ENCODE data around the gene LRP1-AS.

The LRP1-AS gene

DNA sequence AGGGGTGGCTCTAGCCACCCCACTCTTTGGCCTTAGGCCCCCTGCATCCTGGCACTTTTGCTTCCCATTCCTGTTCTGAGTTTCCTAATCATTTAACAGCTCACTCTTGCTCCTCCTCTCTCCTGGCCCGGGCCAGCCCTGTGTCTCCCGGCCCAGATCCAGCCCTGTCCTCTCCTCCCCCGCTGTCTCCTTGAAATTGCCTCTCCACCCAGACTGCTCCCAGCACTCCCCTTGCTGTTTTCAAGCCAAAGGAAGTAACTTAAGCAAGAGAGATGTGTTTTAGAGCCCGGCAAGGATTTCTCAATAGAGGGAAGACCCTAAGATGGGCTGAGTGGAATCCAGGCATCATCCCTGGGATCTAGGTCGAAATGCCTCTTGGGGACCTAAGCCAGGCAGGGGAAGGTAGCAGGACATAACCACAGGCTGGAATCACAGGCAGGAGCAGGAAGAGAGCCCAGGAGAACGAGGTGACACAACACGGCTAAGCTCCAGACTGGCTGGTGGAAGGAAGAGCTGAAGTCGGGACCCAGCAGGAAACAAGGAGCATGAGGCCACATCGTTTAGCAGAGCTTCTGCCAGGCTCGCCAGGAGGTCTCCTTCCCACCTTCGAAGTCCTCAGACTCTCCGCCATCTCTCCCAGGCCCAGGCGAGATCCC is 2.0 kb upstream of the LRP1-AS start:
- Histone ChIP-seq H3K4me3 (ENCODE audit: low read depth in 1 of 2, low read length in 1 of 2) (no peak overlapping the region), H3K27ac (no peak overlapping the region)

DNA sequence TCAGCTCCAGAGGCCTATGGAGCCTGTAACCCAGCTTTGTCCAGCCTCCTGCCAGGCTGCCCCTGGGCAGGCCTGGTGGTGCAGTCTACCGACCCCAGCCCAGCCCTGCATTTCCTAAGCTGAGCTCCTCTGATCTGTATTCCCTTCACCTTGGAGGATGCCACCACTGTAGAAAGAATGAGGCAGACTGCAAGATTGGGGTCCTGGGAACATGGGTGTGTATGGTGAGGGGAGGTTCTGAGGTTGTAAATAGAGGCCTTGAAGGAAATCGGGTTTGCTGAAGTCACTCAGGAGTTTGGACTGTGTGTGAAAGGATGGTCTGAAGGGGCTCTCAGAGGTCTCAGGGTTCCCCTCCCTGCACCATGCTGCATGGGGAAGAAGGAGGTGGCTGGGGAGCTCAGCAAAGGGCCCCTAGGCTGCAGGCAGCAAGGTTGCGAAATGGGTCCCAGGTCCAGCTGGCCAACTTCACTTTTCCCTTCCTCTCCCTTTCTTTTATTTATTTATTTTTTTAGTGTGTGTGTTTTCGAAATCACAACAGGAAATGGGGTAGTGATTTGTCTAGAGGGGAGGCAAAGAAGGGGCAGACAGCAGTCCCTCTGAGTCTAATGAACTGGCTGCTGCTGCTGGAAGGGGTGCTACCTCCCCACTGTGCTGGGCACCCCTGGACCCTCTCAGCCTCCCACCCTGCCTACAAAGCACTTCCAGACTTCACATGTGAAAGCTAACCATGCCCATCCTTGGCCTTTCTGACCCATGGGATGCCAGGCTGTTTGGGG is 1.2 kb upstream of the LRP1-AS start:
- H3K36me3 ChIP-seq, result no peaks in the 10 kb centered on the region
- H3K4me1 ChIP-seq (ENCODE audit: control insufficient read depth in 1 of 2, insufficient read depth in 1 of 2, low read depth in 1 of 2, low read length in 1 of 2), result peaks cover 11 to 16% of the 10 kb centered on the region in 2 experiments
- no peaks in the 10 kb centered on the region for H3K9me3 ChIP-seq
- TF ChIP-seq, protein P1, sequence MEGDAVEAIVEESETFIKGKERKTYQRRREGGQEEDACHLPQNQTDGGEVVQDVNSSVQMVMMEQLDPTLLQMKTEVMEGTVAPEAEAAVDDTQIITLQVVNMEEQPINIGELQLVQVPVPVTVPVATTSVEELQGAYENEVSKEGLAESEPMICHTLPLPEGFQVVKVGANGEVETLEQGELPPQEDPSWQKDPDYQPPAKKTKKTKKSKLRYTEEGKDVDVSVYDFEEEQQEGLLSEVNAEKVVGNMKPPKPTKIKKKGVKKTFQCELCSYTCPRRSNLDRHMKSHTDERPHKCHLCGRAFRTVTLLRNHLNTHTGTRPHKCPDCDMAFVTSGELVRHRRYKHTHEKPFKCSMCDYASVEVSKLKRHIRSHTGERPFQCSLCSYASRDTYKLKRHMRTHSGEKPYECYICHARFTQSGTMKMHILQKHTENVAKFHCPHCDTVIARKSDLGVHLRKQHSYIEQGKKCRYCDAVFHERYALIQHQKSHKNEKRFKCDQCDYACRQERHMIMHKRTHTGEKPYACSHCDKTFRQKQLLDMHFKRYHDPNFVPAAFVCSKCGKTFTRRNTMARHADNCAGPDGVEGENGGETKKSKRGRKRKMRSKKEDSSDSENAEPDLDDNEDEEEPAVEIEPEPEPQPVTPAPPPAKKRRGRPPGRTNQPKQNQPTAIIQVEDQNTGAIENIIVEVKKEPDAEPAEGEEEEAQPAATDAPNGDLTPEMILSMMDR (IDR thresholded peaks at IDR 0.05), result no peak
- H3K4me3 ChIP-seq (ENCODE audit: low read depth in 1 of 2, low read length in 1 of 2), result no peak overlapping the region
- H3K27me3 ChIP-seq, result no peaks in the 10 kb centered on the region
- no peak overlapping the region for H3K27ac ChIP-seq

More for the DNA sequence above, 2.0 kb upstream of the LRP1-AS start:
- TF ChIP-seq, protein P1 (IDR thresholded peaks at IDR 0.05), result no peak
- H3K36me3 ChIP-seq, result no peaks in the 10 kb centered on the region
- peaks cover 11 to 16% of the 10 kb centered on the region in 2 experiments for H3K4me1 ChIP-seq (ENCODE audit: control insufficient read depth in 1 of 2, insufficient read depth in 1 of 2, low read depth in 1 of 2, low read length in 1 of 2)
- no peaks in the 10 kb centered on the region for H3K27me3 ChIP-seq
- H3K9me3 ChIP-seq, result no peaks in the 10 kb centered on the region

DNA sequence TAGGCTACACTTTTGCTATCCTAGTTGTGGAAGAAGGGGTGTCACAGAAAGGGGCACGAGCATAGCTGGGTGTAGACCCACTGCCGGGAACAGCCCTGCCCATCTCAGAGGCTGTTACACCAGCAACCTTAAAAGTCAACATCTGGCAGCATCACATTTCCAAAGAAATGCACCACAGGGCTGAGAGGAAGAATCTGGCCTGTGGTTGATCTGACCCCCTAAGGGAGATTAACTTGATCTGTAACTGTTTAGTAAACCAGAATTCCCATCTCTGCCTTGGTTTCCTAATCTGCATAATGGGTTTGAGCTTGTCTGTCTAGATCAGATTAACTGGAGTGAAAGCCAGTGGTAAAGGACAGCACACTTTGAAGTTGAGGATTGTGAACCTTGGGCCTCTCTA is 1.3 kb downstream of the LRP1-AS start:
- Histone ChIP-seq H3K4me3 (ENCODE audit: low read depth in 1 of 2, low read length in 1 of 2) (no peak overlapping the region), H3K4me1 (ENCODE audit: control insufficient read depth in 1 of 2, insufficient read depth in 1 of 2, low read depth in 1 of 2, low read length in 1 of 2) (peaks cover 11 to 12% of the 10 kb centered on the region in 2 experiments), H3K27me3 (no peaks in the 10 kb centered on the region), H3K27ac (no peak overlapping the region), H3K9me3 (no peaks in the 10 kb centered on the region), H3K36me3 (no peaks in the 10 kb centered on the region)
- TF ChIP-seq, protein P1 (IDR thresholded peaks at IDR 0.05), result no peak

DNA sequence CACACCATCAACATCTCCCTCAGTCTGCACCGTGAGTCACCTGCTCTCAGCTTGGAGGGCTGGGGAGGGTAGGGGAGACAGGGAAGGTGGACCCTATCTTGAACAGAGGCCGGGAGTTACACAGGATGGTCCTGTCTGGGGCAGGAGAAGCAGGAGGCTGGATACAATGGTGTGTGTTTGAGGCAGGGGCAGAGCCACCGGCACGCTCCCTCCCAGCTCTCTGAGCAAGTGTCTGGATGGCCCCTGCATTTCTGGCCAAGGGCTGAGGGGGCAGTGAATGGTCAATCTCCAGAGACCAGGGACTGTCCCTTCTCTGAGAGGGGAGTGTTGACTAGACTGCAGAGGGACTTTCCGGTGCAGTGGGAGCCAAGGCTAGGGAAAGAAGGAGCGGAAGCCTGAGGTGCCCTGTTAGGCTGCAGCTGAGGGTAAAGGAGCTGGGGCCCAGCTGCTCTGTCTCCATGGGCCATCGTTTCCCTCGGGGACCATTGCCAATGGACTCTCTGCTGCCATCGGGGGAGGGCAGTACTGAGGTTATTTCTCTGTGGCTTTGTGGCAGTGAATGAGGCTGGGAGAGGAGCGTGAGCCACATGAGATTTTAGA is 1.9 kb downstream of the LRP1-AS start:
- Histone ChIP-seq H3K9me3 (no peaks in the 10 kb centered on the region), H3K4me3 (ENCODE audit: low read depth in 1 of 2, low read length in 1 of 2) (no peak overlapping the region), H3K27me3 (no peaks in the 10 kb centered on the region), H3K27ac (no peak overlapping the region), H3K4me1 (ENCODE audit: control insufficient read depth in 1 of 2, insufficient read depth in 1 of 2, low read depth in 1 of 2, low read length in 1 of 2) (peaks cover 11 to 12% of the 10 kb centered on the region in 2 experiments), H3K36me3 (no peaks in the 10 kb centered on the region)
- TF ChIP-seq, protein P1 (IDR thresholded peaks at IDR 0.05), result no peak

DNA sequence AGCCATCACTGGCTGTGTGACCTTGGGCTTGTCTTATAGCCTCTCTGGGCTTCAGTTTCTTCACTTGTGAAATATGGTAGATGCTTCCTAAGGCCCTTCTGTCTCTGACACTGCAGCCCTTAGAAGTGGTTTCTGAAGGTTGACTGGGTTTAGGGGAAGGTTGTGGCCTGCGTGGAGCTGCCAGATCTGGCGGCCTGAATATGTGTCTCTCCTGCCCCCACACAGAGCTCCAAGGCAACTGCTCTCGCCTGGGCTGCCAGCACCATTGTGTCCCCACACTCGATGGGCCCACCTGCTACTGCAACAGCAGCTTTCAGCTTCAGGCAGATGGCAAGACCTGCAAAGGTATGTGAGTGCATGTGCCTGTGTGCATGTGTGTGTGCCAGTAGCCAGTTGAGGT is 4.0 kb downstream of the LRP1-AS start:
- Histone ChIP-seq H3K36me3 (no peaks in the 10 kb centered on the region), H3K4me3 (ENCODE audit: low read depth in 1 of 2, low read length in 1 of 2) (no peak overlapping the region), H3K27ac (no peak overlapping the region), H3K9me3 (no peaks in the 10 kb centered on the region), H3K27me3 (no peaks in the 10 kb centered on the region), H3K4me1 (ENCODE audit: control insufficient read depth in 1 of 2, insufficient read depth in 1 of 2, low read depth in 1 of 2, low read length in 1 of 2) (peaks cover 0 to 3% of the 10 kb centered on the region in 2 experiments)
- TF ChIP-seq, protein P1 (IDR thresholded peaks at IDR 0.05), result no peak
